SW 1271 (cell line): ENCODE measurements around the gene RPL7L1.
A peak's percentile ranks its signal among the peaks of the same experiment; 100 is the strongest.
"Not testable (repeated sequence)": the region's sequence is repeated elsewhere in the genome, so short reads cannot be mapped to it uniquely, and the experiment has no call there.

ENCODE experiments used
- DNase-seq, 2 experiments: peaks; one replicate each; lab custom pipeline; 2025; lab: John Stamatoyannopoulos, UW

Gene RPL7L1

GRCh38 chr6:42891199-42891722, 11.8 kb downstream of the RPL7L1 start:
- DNase-seq: no peak

GRCh38 chr6:42894041-42894828, 14.8 kb downstream of the RPL7L1 start:
- DNase-seq: not testable (repeated sequence)

- no peak for DNase-seq
Measured at GRCh38 chr6:42896178-42896719, 16.8 kb downstream of the RPL7L1 start.

GRCh38 chr6:42898891-42899361, 19.5 kb downstream of the RPL7L1 start:
- peak; percentile 21 to 73 for DNase-seq

- DNase-seq: no peak
Measured at GRCh38 chr6:42899871-42900270, 20.5 kb downstream of the RPL7L1 start.

GRCh38 chr6:42901538-42901957, 22.1 kb downstream of the RPL7L1 start:
- peak; percentile 55 to 79 for DNase-seq

- not testable (repeated sequence) for DNase-seq
Measured at GRCh38 chr6:42902429-42903263, 23.2 kb downstream of the RPL7L1 start.

- DNase-seq: no peak
Measured at GRCh38 chr6:42904467-42904866, 25.1 kb downstream of the RPL7L1 start.

- no peak for DNase-seq
Measured at GRCh38 chr6:42907336-42907735, 27.9 kb downstream of the RPL7L1 start.

GRCh38 chr6:42909835-42910234, 30.4 kb downstream of the RPL7L1 start:
- no peak for DNase-seq

GRCh38 chr6:42911171-42912021, 32.0 kb downstream of the RPL7L1 start:
- no peak for DNase-seq

- no peak for DNase-seq
Measured at GRCh38 chr6:42914546-42914945, 35.1 kb downstream of the RPL7L1 start.

- DNase-seq: no peak
Measured at GRCh38 chr6:42915732-42916131, 36.3 kb downstream of the RPL7L1 start, which contains the start of gene PTCRA. TSS of gene PTCRA (plus strand) at chr6:42916053. CDS start at chr6:42916070, 17 bp downstream.

- DNase-seq: no peak
Measured at GRCh38 chr6:42916288-42916687, 36.9 kb downstream of the RPL7L1 start.

- no peak for DNase-seq
Measured at GRCh38 chr6:42921801-42922200, 42.4 kb downstream of the RPL7L1 start.

GRCh38 chr6:42923666-42924065, 44.2 kb downstream of the RPL7L1 start:
- DNase-seq: no peak

GRCh38 chr6:42925248-42925857, 45.9 kb downstream of the RPL7L1 start:
- no peak for DNase-seq

GRCh38 chr6:42928986-42929820, 49.8 kb downstream of the RPL7L1 start, which contains the start of gene CNPY3:
TSS of gene CNPY3 (plus strand) at chr6:42929480. CDS start at chr6:42929571, 91 bp downstream.
- peak; percentile 97 to 99 for DNase-seq

- DNase-seq: peak; percentile 54 to 82
Measured at GRCh38 chr6:42929821-42930360, 50.5 kb downstream of the RPL7L1 start.
